Stimulated activated CD8-positive, alpha-beta memory T cell treated with anti-CD3 and anti-CD28 coated beads, Interleukin-7, amount 100 ng/mL, for 24 hours (primary cell): ENCODE data around the gene C1orf35.

Experiments used
- DNase-seq: peaks from one replicate; pipeline ENCODE4 v3.0.0-alpha.2; 2020; ENCODE audit warnings: low read depth

The C1orf35 gene

GRCh38 chr1:228063251-228064191 lies 39.6 kb downstream of the C1orf35 start:
- DNase-seq, result no peak

- no peak for DNase-seq
Measured at GRCh38 chr1:228062812-228063211, 40.3 kb downstream of the C1orf35 start.

GRCh38 chr1:228062085-228062791 lies 40.9 kb downstream of the C1orf35 start:
- DNase-seq, result no peak

GRCh38 chr1:228061411-228062084 lies 41.6 kb downstream of the C1orf35 start:
- no peak for DNase-seq

- no peak for DNase-seq
Measured at GRCh38 chr1:228060458-228061190, 42.5 kb downstream of the C1orf35 start.

GRCh38 chr1:228059634-228060457 lies 43.3 kb downstream of the C1orf35 start:
- no peak for DNase-seq

DNA sequence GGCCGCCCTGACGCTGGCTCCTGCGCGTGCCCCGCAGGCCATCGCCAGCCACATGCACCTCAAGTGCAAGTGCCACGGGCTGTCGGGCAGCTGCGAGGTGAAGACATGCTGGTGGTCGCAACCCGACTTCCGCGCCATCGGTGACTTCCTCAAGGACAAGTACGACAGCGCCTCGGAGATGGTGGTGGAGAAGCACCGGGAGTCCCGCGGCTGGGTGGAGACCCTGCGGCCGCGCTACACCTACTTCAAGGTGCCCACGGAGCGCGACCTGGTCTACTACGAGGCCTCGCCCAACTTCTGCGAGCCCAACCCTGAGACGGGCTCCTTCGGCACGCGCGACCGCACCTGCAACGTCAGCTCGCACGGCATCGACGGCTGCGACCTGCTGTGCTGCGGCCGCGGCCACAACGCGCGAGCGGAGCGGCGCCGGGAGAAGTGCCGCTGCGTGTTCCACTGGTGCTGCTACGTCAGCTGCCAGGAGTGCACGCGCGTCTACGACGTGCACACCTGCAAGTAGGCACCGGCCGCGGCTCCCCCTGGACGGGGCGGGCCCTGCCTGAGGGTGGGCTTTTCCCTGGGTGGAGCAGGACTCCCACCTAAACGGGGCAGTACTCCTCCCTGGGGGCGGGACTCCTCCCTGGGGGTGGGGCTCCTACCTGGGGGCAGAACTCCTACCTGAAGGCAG lies 44.0 kb downstream of the C1orf35 start:
- DNase-seq, result no peak

DNA sequence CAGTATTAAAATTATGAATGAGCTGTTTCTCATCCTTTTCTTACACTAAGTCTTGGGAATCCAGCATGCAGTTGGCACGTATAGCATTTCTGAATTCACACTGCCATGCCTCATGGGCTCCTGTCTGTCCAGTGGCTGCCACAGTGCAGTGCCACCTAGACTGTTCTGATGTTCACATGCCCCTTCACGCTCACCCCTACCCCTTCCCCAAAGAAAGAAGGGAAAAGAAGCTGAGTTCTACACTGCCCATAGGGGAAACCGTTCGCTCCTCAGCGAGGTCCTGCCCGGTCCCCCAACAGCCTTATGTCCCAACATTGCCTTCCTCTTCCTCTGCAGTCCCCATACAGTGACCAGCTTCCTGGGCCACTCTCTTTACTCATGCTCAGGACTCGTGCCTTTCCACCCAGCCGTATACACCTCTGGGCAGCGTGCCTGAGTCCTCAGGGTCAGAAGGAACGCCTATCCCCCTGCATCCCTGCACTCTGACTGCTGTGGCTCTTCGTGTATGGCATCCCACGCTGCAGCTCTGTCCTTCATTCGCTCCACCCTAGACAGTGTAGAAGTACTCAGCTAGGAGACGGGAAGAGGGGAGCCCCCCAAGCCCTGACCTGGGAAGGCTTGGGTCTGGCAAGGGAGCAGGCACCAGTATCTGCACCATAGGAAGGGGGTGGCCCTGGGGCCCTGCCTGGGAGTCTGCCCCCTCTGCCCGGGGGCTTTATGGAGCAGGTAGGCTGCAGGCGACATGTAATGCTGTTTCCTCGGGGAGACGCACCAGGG lies 44.8 kb downstream of the C1orf35 start:
- no peak for DNase-seq
